Common myeloid progenitor, CD34-positive (primary cell): ENCODE results near the gene FOXP1.
A peak's percentile ranks its signal among the peaks of the same experiment; 100 is the strongest.

Source experiments
- CTCF ChIA-PET: fragments of 350-600 bp; sonication (Branson Sonifier 250); formaldehyde crosslinking; loops from one replicate; lab custom pipeline; 2021; ENCODE audit warnings: antibody characterized with exemption; lab: Charles Lee
- POLR2A ChIA-PET: fragments of 350-600 bp; sonication (Branson Sonifier 250); formaldehyde crosslinking; loops from one replicate; lab custom pipeline; 2021; ENCODE audit warnings: antibody characterized with exemption; lab: Charles Lee
- DNase-seq, 3 donors: peaks; one replicate each; pipeline versions ENCODE4 v3.0.0 to v3.0.0-alpha.2; 2013
- H3K27ac ChIP-seq, 2 experiments: 1 replicate in 1 of 2; 2 replicates in 1 of 2; pipeline ENCODE4 v1.7.0; 2013; ENCODE audit warnings: inconsistent platforms in 2 of 2, low read length in 2 of 2, mild to moderate bottlenecking in 2 of 2, low read depth in 1 of 2, moderate library complexity in 1 of 2; ENCODE audit not compliant: severe bottlenecking in 2 of 2, insufficient read depth in 1 of 2, poor library complexity in 1 of 2
- H3K27me3 ChIP-seq, 5 experiments: replicated peaks in 2 of 5; 1 replicate in 3 of 5; 2 replicates in 2 of 5; pipeline versions ENCODE4 v1.6.1 to v1.7.0; 2013; ENCODE audit warnings: low read length in 4 of 5, mild to moderate bottlenecking in 2 of 5, moderate library complexity in 2 of 5, inconsistent platforms in 1 of 5; ENCODE audit not compliant: insufficient read depth in 5 of 5, control insufficient read depth in 4 of 5
- H3K36me3 ChIP-seq, 4 experiments: 1 replicate in 2 of 4; 2 replicates in 2 of 4; pipeline versions ENCODE4 v1.6.1 to v1.7.0; 2013; ENCODE audit warnings: low read length in 3 of 4, control low read depth in 1 of 4, mild to moderate bottlenecking in 1 of 4; ENCODE audit not compliant: control insufficient read depth in 4 of 4, insufficient read depth in 4 of 4
- H3K4me1 ChIP-seq, 4 experiments: 1 replicate in 3 of 4; 2 replicates in 1 of 4; pipeline versions ENCODE4 v1.6.1 to v1.7.1; 2013; ENCODE audit warnings: low read length in 3 of 4, mild to moderate bottlenecking in 3 of 4, control low read depth in 1 of 4, inconsistent platforms in 1 of 4, moderate library complexity in 1 of 4; ENCODE audit not compliant: control insufficient read depth in 4 of 4, insufficient read depth in 4 of 4; ENCODE audit errors: control extremely low read depth in 1 of 4
- H3K4me3 ChIP-seq, 7 experiments: 1 replicate in 4 of 7; 2 replicates in 3 of 7; pipeline versions ENCODE4 v1.5.1 to v1.7.0; 2013; ENCODE audit warnings: mild to moderate bottlenecking in 7 of 7, low read length in 6 of 7, moderate library complexity in 6 of 7, inconsistent platforms in 2 of 7, low read depth in 2 of 7, control low read depth in 1 of 7; ENCODE audit not compliant: insufficient read depth in 4 of 7, control insufficient read depth in 1 of 7; ENCODE audit errors: extremely low read depth in 1 of 7
- H3K9me3 ChIP-seq, 5 experiments: 1 replicate in 4 of 5; 2 replicates in 1 of 5; pipeline versions ENCODE4 v1.6.1 to v1.7.1; 2013; ENCODE audit warnings: low read length in 4 of 5, mild to moderate bottlenecking in 2 of 5, inconsistent platforms in 1 of 5, low read depth in 1 of 5, moderate library complexity in 1 of 5; ENCODE audit not compliant: control insufficient read depth in 4 of 5, insufficient read depth in 2 of 5; ENCODE audit errors: control extremely low read depth in 1 of 5
- WGBS: methylation state at CpG from one replicate; pipeline ENCODE4 v1.1.5; 2013; ENCODE audit not compliant: insufficient coverage; 5-methylcytosine and 5-hydroxymethylcytosine counted together

Gene FOXP1

GRCh38 chr3:71500696-71501095 lies 82.8 kb downstream of the FOXP1 start:
- H3K27ac ChIP-seq, result no peak overlapping the region
- H3K27me3 ChIP-seq, result no peaks in the 10 kb centered on the region
- 97% methylated on average over 6 of the region's 6 CpGs for WGBS
- H3K4me3 ChIP-seq, result no peak overlapping the region
- POLR2A ChIA-PET, result no interaction called here
- peaks cover 0 to 7% (median 4%) of the 10 kb centered on the region in 4 experiments for H3K36me3 ChIP-seq
- H3K4me1 ChIP-seq, result peaks cover 0 to 29% (median 12%) of the 10 kb centered on the region in 4 experiments
- CTCF ChIA-PET, result interaction anchor here (2.3 kb wide), 1 partner anchor 14 kb away, joined by 6 read pairs; no protein-coding TSS in a partner anchor
- DNase-seq, result no peak
- no peaks in the 10 kb centered on the region for H3K9me3 ChIP-seq

GRCh38 chr3:71499227-71499876 lies 84.2 kb downstream of the FOXP1 start:
- DNase-seq, result no peak
- Histone ChIP-seq H3K4me3 (no peak overlapping the region), H3K4me1 (peaks cover 0 to 31% (median 13%) of the 10 kb centered on the region in 4 experiments), H3K27me3 (no peaks in the 10 kb centered on the region), H3K9me3 (no peaks in the 10 kb centered on the region), H3K27ac (no peak overlapping the region), H3K36me3 (peaks cover 0 to 7% (median 3%) of the 10 kb centered on the region in 4 experiments)
- POLR2A ChIA-PET, result no interaction called here
- CTCF ChIA-PET, result interaction anchor here (0.9 to 2.3 kb wide), 4 partner anchors 9 to 102 kb away, joined by 3 to 6 read pairs (median 5); no protein-coding TSS in a partner anchor
- WGBS, result 89% methylated on average over 1 of the region's 6 CpGs

- WGBS, result 100% methylated on average over 3 of the region's 3 CpGs
- Histone ChIP-seq H3K36me3 (peaks cover 0 to 7% (median 3%) of the 10 kb centered on the region in 4 experiments), H3K9me3 (no peaks in the 10 kb centered on the region), H3K27me3 (no peaks in the 10 kb centered on the region), H3K4me3 (no peak overlapping the region), H3K27ac (no peak overlapping the region), H3K4me1 (peaks cover 0 to 32% (median 13%) of the 10 kb centered on the region in 4 experiments)
- POLR2A ChIA-PET, result no interaction called here
- CTCF ChIA-PET, result interaction anchor here (0.8 to 3.5 kb wide), 7 partner anchors 8 to 101 kb away, joined by 3 to 12 read pairs (median 5); no protein-coding TSS in a partner anchor
- DNase-seq, result no peak
These were observed 85.0 kb downstream of the FOXP1 start for GRCh38 chr3:71498543-71498942.

GRCh38 chr3:71497971-71498444 lies 85.5 kb downstream of the FOXP1 start:
- ChIA-PET CTCF (interaction anchor here (0.8 to 3.5 kb wide), 4 partner anchors 8 to 38 kb away, joined by 3 to 12 read pairs (median 6); no protein-coding TSS in a partner anchor), POLR2A (no interaction called here)
- DNase-seq, result no peak
- WGBS, result 93% methylated on average over 5 of the region's 5 CpGs
- Histone ChIP-seq H3K4me1 (peaks cover 0 to 32% (median 13%) of the 10 kb centered on the region in 4 experiments), H3K4me3 (no peak overlapping the region), H3K9me3 (no peaks in the 10 kb centered on the region), H3K27me3 (no peaks in the 10 kb centered on the region), H3K27ac (no peak overlapping the region), H3K36me3 (peaks cover 0 to 11% (median 5%) of the 10 kb centered on the region in 4 experiments)

GRCh38 chr3:71497367-71497897 lies 86.1 kb downstream of the FOXP1 start:
- WGBS, result no CpG with 5 or more reads among the region's 1 CpG
- CTCF ChIA-PET, result interaction anchor here (0.7 to 3.5 kb wide), 5 partner anchors 9 to 215 kb away, joined by 3 to 12 read pairs (median 3); no protein-coding TSS in a partner anchor
- H3K27ac ChIP-seq, result peak overlapping the region in 1 of 2 experiments; percentile 47
- no peak overlapping the region for H3K4me3 ChIP-seq
- POLR2A ChIA-PET, result no interaction called here
- peaks cover 3 to 16% (median 9%) of the 10 kb centered on the region in 4 experiments for H3K36me3 ChIP-seq
- peaks cover 0 to 32% (median 13%) of the 10 kb centered on the region in 4 experiments for H3K4me1 ChIP-seq
- H3K27me3 ChIP-seq, result no peaks in the 10 kb centered on the region
- no peak for DNase-seq
- peaks cover 0 to under 1% (median 0%) of the 10 kb centered on the region in 5 experiments for H3K9me3 ChIP-seq

- POLR2A ChIA-PET, result interaction anchor here (1.1 kb wide), 1 partner anchor 16 kb away, joined by 3 read pairs; no protein-coding TSS in a partner anchor
- Histone ChIP-seq H3K27me3 (no peaks in the 10 kb centered on the region), H3K27ac (no peak overlapping the region), H3K9me3 (peaks cover 0 to 12% (median 4%) of the 10 kb centered on the region in 5 experiments), H3K36me3 (peaks cover 8 to 27% (median 16%) of the 10 kb centered on the region in 4 experiments), H3K4me1 (peaks cover 0 to 32% (median 13%) of the 10 kb centered on the region in 4 experiments), H3K4me3 (peak overlapping the region in 1 of 7 experiments; percentile 49)
- DNase-seq, result peak in 2 of 3 donors; percentile 28 to 38
- WGBS, result 89% methylated on average over 4 of the region's 5 CpGs
- CTCF ChIA-PET, result interaction anchor here (0.7 to 3.5 kb wide), 5 partner anchors 8 to 489 kb away, joined by 3 to 12 read pairs (median 3); no protein-coding TSS in a partner anchor
These were observed 87.6 kb downstream of the FOXP1 start for GRCh38 chr3:71495708-71496472.
